GM18873 (cell line): Measurements from ENCODE around the gene LIPC.

Experiments used
- ATAC-seq: cut with Tn5 transposase; IDR thresholded peaks from one replicate; pipeline ENCODE4 v1.9.1; 2021; ENCODE audit warnings: mild to moderate bottlenecking, moderate library complexity, moderate number of reproducible peaks; ENCODE audit not compliant: unreplicated experiment, low FRiP score

The LIPC gene

GRCh38 chr15:58472221-58472620 is 40.4 kb downstream of the LIPC start:
- no peak for ATAC-seq

GRCh38 chr15:58472821-58473581 is 41.2 kb downstream of the LIPC start:
- ATAC-seq: no peak

- no peak for ATAC-seq
Measured at GRCh38 chr15:58473724-58474123, 41.9 kb downstream of the LIPC start.

GRCh38 chr15:58474741-58475323 is 43.0 kb downstream of the LIPC start:
- ATAC-seq: no peak

GRCh38 chr15:58475573-58476524 is 44.1 kb downstream of the LIPC start:
- no peak for ATAC-seq

- no peak for ATAC-seq
Measured at GRCh38 chr15:58476525-58477162, 44.9 kb downstream of the LIPC start.

- ATAC-seq: no peak
Measured at GRCh38 chr15:58477170-58477569, 45.4 kb downstream of the LIPC start.

- ATAC-seq: no peak
Measured at GRCh38 chr15:58478035-58478434, 46.2 kb downstream of the LIPC start.

GRCh38 chr15:58478579-58478978 is 46.8 kb downstream of the LIPC start:
- no peak for ATAC-seq

GRCh38 chr15:58479941-58480340 is 48.1 kb downstream of the LIPC start:
- ATAC-seq: no peak

GRCh38 chr15:58483376-58483775 is 51.6 kb downstream of the LIPC start:
- no peak for ATAC-seq

- ATAC-seq: no peak
Measured at GRCh38 chr15:58484791-58485600, 53.2 kb downstream of the LIPC start.

- ATAC-seq: no peak
Measured at GRCh38 chr15:58486062-58486461, 54.3 kb downstream of the LIPC start.

GRCh38 chr15:58486564-58486963 is 54.8 kb downstream of the LIPC start:
- no peak for ATAC-seq

GRCh38 chr15:58487041-58487723 is 55.4 kb downstream of the LIPC start:
- ATAC-seq: no peak

- ATAC-seq: no peak
Measured at GRCh38 chr15:58487724-58488120, 55.9 kb downstream of the LIPC start.

- no peak for ATAC-seq
Measured at GRCh38 chr15:58489289-58490085, 57.7 kb downstream of the LIPC start.

GRCh38 chr15:58490086-58490887 is 58.5 kb downstream of the LIPC start:
- no peak for ATAC-seq
